HEK293T (cell line): ENCODE data around the gene FAM222B.

Experiments
- CTCF ChIA-PET: fragments of 350-600 bp; formaldehyde crosslinking; extraction: SDS; loops from one replicate; lab custom pipeline; 2021; ENCODE audit warnings: antibody characterized with exemption, inconsistent platforms; lab: Yijun Ruan, JAX
- POLR2A ChIA-PET: fragments of 350-600 bp; formaldehyde crosslinking; extraction: SDS; loops from one replicate; lab custom pipeline; 2020; ENCODE audit warnings: antibody characterized with exemption, inconsistent platforms; lab: Yijun Ruan, JAX
- DNase-seq: peaks from one replicate; pipeline ENCODE4 v3.0.0; 2012; ENCODE audit warnings: mixed read lengths; ENCODE audit errors: extremely low spot score
- ARNT ChIP-seq: fragments of 450-650 bp; IDR thresholded peaks from 2 replicates; pipeline ENCODE4 v1.6.1; 2017; ENCODE audit warnings: mild to moderate bottlenecking
- BHLHE40 ChIP-seq: fragments of 450-650 bp; IDR thresholded peaks from 2 replicates; pipeline ENCODE4 v1.6.1; 2016; ENCODE audit warnings: mild to moderate bottlenecking, moderate library complexity, borderline replicate concordance
- CTBP1 ChIP-seq: fragments of 450-650 bp; IDR thresholded peaks from 2 replicates; pipeline ENCODE4 v1.6.1; 2016; ENCODE audit warnings: borderline replicate concordance
- ELF4 ChIP-seq: fragments of 450-650 bp; IDR thresholded peaks from 2 replicates; pipeline ENCODE4 v1.6.1; 2017; ENCODE audit warnings: antibody characterized with exemption
- FOXA1 ChIP-seq: fragments of 450-650 bp; IDR thresholded peaks from 2 replicates; pipeline ENCODE4 v1.6.1; 2016; ENCODE audit warnings: mild to moderate bottlenecking
- FOXK2 ChIP-seq: fragments of 450-650 bp; IDR thresholded peaks from 2 replicates; pipeline ENCODE4 v1.6.1; 2016; ENCODE audit warnings: mild to moderate bottlenecking
- FOXM1 ChIP-seq: fragments of 450-650 bp; IDR thresholded peaks from 2 replicates; pipeline ENCODE4 v1.6.1; 2017; ENCODE audit warnings: mild to moderate bottlenecking, borderline replicate concordance
- HDGF ChIP-seq: fragments of 450-650 bp; IDR thresholded peaks from 2 replicates; pipeline ENCODE4 v1.6.1; 2017; ENCODE audit warnings: antibody characterized with exemption, borderline replicate concordance
- L3MBTL2 ChIP-seq: fragments of 450-650 bp; conservative IDR thresholded peaks from 2 replicates; pipeline ENCODE4 v1.6.1; 2016; ENCODE audit warnings: mild to moderate bottlenecking
- LEF1 ChIP-seq: fragments of 450-650 bp; IDR thresholded peaks from 2 replicates; pipeline ENCODE4 v1.6.1; 2017; ENCODE audit warnings: mild to moderate bottlenecking, borderline replicate concordance
- NFRKB ChIP-seq: fragments of 450-650 bp; IDR thresholded peaks from 2 replicates; pipeline ENCODE4 v1.6.1; 2016; ENCODE audit warnings: mild to moderate bottlenecking, moderate library complexity
- PKNOX1 ChIP-seq: fragments of 450-650 bp; IDR thresholded peaks from 2 replicates; pipeline ENCODE4 v1.6.1; 2016
- SP1 ChIP-seq: fragments of 450-650 bp; IDR thresholded peaks from 2 replicates; pipeline ENCODE4 v1.6.1; 2017
- SUZ12 ChIP-seq: fragments of 450-650 bp; IDR thresholded peaks from 2 replicates; pipeline ENCODE4 v1.6.1; 2016; ENCODE audit warnings: mild to moderate bottlenecking
- TARDBP ChIP-seq: fragments of 450-650 bp; IDR thresholded peaks from 2 replicates; pipeline ENCODE4 v1.6.1; 2016
- ZNF384 ChIP-seq: fragments of 450-650 bp; IDR thresholded peaks from 2 replicates; pipeline ENCODE4 v1.6.1; 2016

FAM222B gene

GRCh38 chr17:28720247-28720996 is 122.2 kb downstream of the FAM222B start:
- DNase-seq = no peak
- TF ChIP-seq ARNT (no peak), HDGF (0 out of 2 replicates have a peak, but pooled peaks have one; percentile 5), FOXA1 (no peak), PKNOX1 (no peak), FOXK2 (no peak), ELF4 (no peak), FOXM1 (no peak), ZNF384 (no peak), L3MBTL2 (no peak)
- POLR2A ChIA-PET = interaction anchor here (0.7 to 11.6 kb wide), 27 partner anchors 8 to 265 kb away, joined by 3 to 309 read pairs (median 7); partner anchors contain the start of genes ALDOC, DHRS13, FAM222B and NEK8
- CTCF ChIA-PET = interaction anchor here (0.9 to 1.3 kb wide), 3 partner anchors 10 to 73 kb away, joined by 3 to 5 read pairs (median 4); no protein-coding TSS in a partner anchor

DNA sequence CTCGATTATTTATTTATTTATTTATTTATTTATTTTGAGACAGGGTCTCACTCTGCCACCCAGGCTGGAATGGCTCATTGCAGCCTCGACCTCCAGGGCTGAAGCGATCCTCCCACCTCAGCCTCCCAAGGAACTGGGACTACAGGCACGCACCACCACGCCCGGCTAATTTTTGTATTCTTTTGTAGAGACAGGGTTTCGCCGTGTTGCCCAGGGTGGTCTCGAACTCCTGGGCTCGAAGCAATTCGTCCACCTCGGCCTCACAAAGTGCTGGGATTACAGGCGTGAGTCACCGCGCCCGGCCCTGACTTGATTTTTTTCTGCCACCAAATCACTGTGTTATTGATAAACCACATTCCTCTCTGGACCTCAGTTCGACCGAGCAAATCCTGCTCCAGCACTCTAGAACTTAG is 123.6 kb downstream of the FAM222B start:
- ChIA-PET POLR2A (interaction anchor here (0.6 to 11.6 kb wide), 49 partner anchors 9 to 489 kb away, joined by 3 to 309 read pairs (median 5); partner anchors contain the start of genes ALDOC, BLTP2, DHRS13 and FAM222B), CTCF (interaction anchor here (0.7 to 1.3 kb wide), 2 partner anchors 8 to 234 kb away, joined by 4 read pairs; no protein-coding TSS in a partner anchor)
- DNase-seq = no peak
- TF ChIP-seq FOXM1 (no peak), SP1 (no peak), ARNT (no peak), ZNF384 (no peak), PKNOX1 (no peak)

GRCh38 chr17:28718333-28719020 is 124.1 kb downstream of the FAM222B start:
- POLR2A ChIA-PET = interaction anchor here (1.0 to 11.6 kb wide), 5 partner anchors 12 to 90 kb away, joined by 4 to 309 read pairs (median 7); partner anchors contain the start of gene PROCA1
- CTCF ChIA-PET = no interaction called here
- TF ChIP-seq ELF4 (no peak), SP1 (no peak), NFRKB (no peak), BHLHE40 (no peak)
- DNase-seq = no peak

GRCh38 chr17:28717578-28718332 is 124.8 kb downstream of the FAM222B start, which contains the start of gene RAB34:
Gene RAB34, minus strand, starts transcription at chr17:28717868. Its CDS starts 602 bp downstream, at chr17:28717266.
- POLR2A ChIA-PET = interaction anchor here (1.2 to 1.4 kb wide), 2 partner anchors 9 to 10 kb away, joined by 6 to 9 read pairs; partner anchors contain the start of gene TLCD1
- CTCF ChIA-PET = no interaction called here
- no peak for TF ChIP-seq FOXK2
- TF ChIP-seq L3MBTL2 = peak; percentile 55
- DNase-seq = peak; percentile 39

GRCh38 chr17:28716740-28717577 is 125.6 kb downstream of the FAM222B start:
- ChIA-PET CTCF (interaction anchor here (0.8 to 1.5 kb wide), 2 partner anchors 8 to 11 kb away, joined by 3 to 5 read pairs; no protein-coding TSS in a partner anchor), POLR2A (interaction anchor here (0.6 to 1.8 kb wide), 8 partner anchors 8 to 235 kb away, joined by 3 to 9 read pairs (median 4); partner anchors contain the start of genes PHF12 and TLCD1)
- no peak for DNase-seq
- TF ChIP-seq FOXM1 (no peak), L3MBTL2 (no peak), TARDBP (no peak), FOXK2 (no peak), FOXA1 (no peak), HDGF (no peak), BHLHE40 (no peak), CTBP1 (no peak), PKNOX1 (no peak), ARNT (no peak), NFRKB (no peak), ZNF384 (no peak), ELF4 (no peak), SUZ12 (no peak), LEF1 (no peak), SP1 (no peak)
